ENCODE measurements around the gene MAFG. TPM values are rescaled to one million over a fixed set of nuclear protein-coding genes. Genes with fewer than 3 reads are reported as not detected.
"Not testable (repeated sequence)": the region's sequence is repeated elsewhere in the genome, so short reads cannot be mapped to it uniquely, and the experiment has no call there.

MAFG gene
- total RNA-seq, 1 donor from 2014 or later, result 29.7 TPM

GRCh38 chr17:81958633-81959342 lies 31.3 kb upstream of the MAFG start:
- no peak for DNase-seq (ENCODE audit: low spot score)

GRCh38 chr17:81957691-81958432 lies 30.3 kb upstream of the MAFG start:
- no peak for DNase-seq (ENCODE audit: low spot score)

- no peak for DNase-seq (ENCODE audit: low spot score)
Observed at GRCh38 chr17:81956607-81957589, 29.4 kb upstream of the MAFG start.

GRCh38 chr17:81955756-81956544 lies 28.4 kb upstream of the MAFG start:
- no peak for DNase-seq (ENCODE audit: low spot score)

GRCh38 chr17:81955058-81955681 lies 27.6 kb upstream of the MAFG start:
- DNase-seq (ENCODE audit: low spot score), result no peak

GRCh38 chr17:81954131-81955057 lies 26.9 kb upstream of the MAFG start:
- DNase-seq (ENCODE audit: low spot score), result no peak

- not testable (repeated sequence) for DNase-seq (ENCODE audit: low spot score)
Observed at GRCh38 chr17:81953443-81953842, 25.9 kb upstream of the MAFG start.

GRCh38 chr17:81952792-81953228 lies 25.3 kb upstream of the MAFG start:
- DNase-seq (ENCODE audit: low spot score), result no peak

- DNase-seq (ENCODE audit: low spot score), result no peak
Observed at GRCh38 chr17:81951785-81952684, 24.5 kb upstream of the MAFG start.

- no peak for DNase-seq (ENCODE audit: low spot score)
Observed at GRCh38 chr17:81950501-81950900, 23.0 kb upstream of the MAFG start.

- no peak for DNase-seq (ENCODE audit: low spot score)
Observed at GRCh38 chr17:81948635-81949378, 21.3 kb upstream of the MAFG start.

GRCh38 chr17:81947189-81947588 lies 19.7 kb upstream of the MAFG start, which contains the start of gene MYADML2:
TSS of gene MYADML2 (minus strand) at chr17:81947233. CDS start at chr17:81941741, 5,492 bp downstream.
- DNase-seq (ENCODE audit: low spot score), result no peak

- DNase-seq (ENCODE audit: low spot score), result no peak
Observed at GRCh38 chr17:81944858-81945257, 17.3 kb upstream of the MAFG start.

- DNase-seq (ENCODE audit: low spot score), result no peak
Observed at GRCh38 chr17:81942167-81942553, 14.6 kb upstream of the MAFG start.

- DNase-seq (ENCODE audit: low spot score), result no peak
Observed at GRCh38 chr17:81941484-81942166, 14.1 kb upstream of the MAFG start.

Measured in mesenteric fat pad (tissue), 1 donor.